Hematopoietic multipotent progenitor cell (in vitro differentiated cells): ENCODE measurements around the gene MAPKAPK2. TPM values are rescaled to one million over a fixed set of nuclear protein-coding genes. Genes with fewer than 3 reads are reported as not detected.

Experiments used
- DNase-seq, 3 donors: peaks; one replicate each; pipeline ENCODE4 v3.0.0-alpha.2; 2011 to 2015; ENCODE audit warnings: low read depth in 2 of 3, low spot score in 2 of 3
- total RNA-seq: library from RNA; depleted of rRNA; stranded (reverse); fragments of >200 nt; gene quantifications from one replicate; pipeline ENCODE4 v1.2.3, GENCODE V29; 2012

Gene MAPKAPK2
- total RNA-seq, 1 donor = 56.3 TPM

DNA sequence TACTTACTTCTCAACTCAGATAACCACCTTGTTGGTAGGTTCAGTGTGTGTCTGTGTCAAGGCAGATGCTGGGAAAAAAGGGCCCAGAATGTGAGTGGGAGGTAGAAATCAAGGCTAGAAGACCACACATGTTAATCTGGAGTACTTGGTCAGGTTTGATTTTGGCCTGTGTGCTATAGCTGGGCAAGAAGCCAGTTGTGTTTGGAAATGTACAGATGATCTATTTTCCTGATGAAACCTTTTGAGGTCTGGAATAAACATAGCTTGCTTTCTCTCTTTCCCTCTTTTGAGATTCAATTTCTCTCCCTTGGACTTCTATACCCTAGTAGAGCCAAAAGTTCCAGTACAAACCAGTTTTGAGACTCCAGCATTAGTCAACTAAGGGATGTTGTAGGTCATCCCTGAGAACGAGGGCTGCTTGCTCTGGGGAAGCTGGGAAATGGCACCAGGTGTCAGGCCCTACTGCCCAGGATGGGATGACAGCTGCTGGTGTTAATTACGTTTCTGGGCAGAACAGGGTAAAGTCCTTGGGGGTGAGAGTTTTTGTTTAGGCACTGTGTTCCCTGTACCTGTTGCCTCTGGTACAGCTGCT is 15.8 kb downstream of the MAPKAPK2 start:
- DNase-seq = no peak

DNA sequence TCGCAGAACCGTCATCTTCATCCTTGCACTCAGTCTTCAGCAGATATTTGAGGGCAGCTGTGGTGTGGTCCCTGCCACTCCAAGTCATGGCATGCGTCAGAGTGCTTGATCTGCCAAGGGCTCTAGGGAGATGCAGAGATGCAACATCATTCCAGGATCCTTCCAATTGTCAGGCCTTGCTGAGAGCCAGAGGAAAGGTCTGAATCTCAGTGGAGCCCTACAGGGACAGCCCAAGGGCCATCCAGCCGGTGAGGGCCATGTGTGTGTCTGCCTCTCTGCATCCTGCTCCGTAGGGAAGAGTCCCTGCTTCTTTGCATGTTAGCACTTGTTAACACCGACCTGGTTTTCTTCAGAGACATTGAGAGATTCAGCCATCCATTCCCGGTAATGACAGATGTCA is 17.6 kb downstream of the MAPKAPK2 start:
- DNase-seq = no peak

DNA sequence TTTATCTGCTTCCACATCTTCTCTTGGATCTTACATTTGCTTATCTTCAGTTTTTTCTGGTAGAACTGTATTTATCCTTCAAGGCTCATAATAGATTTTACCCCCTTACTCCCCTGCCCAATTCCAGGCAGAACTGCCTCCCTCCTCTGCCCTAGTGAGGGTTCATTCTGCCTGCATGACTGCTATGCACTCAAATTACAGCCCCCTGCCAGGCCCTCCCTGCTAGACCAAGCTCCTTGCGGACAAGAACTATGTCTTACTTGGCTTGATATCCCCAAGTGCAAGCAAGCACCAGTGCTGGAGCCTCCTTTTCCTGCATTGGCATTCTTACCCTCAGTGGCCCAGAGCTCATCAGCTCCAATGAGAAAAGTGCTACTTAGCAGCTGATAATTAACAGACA is 18.1 kb downstream of the MAPKAPK2 start:
- DNase-seq = no peak

DNA sequence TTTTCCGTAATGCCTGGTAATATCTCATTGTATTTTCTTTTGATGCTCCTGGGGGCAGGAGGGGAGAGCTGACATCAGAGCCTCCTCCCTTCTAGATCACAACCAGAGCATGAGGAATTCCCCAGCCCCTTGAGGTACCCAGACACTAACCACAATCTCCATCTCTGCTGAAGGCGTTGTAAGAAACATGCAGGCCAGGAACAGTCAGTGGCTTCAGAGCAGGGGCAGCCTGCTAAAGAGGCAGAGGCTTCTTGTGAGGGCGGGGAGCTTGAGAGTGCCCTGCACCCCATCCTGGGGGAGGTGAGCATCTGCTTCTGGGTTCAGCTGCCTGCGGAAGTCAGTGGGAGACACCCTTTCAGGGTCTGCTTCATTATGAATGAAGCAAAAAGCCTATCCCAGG is 19.0 kb downstream of the MAPKAPK2 start:
- DNase-seq = peak in 1 of 3 donors; percentile 46

DNA sequence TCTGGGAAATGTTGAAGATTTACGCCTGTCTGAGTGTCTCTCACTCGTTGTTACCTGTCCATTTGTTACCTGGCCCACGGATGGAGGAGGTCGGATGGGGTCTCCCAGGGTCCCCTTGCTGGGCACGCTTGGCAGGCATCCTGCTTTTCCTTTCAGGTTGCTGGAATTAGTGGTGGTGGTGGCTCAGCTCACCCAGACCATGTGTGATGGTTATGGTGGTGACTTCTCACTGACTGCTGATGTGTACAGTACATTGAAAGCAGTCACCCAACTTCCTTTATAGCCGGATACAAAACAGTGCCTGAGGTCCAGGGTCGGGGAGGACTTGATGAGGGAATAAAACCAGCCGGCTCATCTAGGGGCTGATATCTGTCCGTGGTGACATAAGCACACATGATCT is 19.5 kb downstream of the MAPKAPK2 start:
- DNase-seq = no peak

DNA sequence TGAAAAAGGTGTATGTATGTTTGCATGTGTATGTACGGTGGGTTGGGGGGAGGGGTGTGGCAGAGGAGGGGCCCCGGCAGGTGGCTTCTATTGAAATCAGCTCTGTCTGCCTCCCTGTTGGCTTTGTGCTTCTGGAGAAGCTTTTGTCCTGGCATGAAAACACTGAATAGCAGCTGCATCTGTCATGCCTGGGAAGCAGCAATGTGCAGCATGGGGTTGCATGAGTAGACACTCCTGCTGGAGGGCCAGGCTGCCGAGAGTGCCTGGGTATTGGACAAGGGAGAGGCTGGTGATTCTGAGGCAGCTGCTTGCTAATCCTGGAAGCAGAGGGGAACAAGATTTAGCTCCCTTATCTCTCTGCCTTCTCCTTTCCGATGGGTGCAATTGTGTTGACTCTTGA is 20.5 kb downstream of the MAPKAPK2 start:
- DNase-seq = no peak

DNA sequence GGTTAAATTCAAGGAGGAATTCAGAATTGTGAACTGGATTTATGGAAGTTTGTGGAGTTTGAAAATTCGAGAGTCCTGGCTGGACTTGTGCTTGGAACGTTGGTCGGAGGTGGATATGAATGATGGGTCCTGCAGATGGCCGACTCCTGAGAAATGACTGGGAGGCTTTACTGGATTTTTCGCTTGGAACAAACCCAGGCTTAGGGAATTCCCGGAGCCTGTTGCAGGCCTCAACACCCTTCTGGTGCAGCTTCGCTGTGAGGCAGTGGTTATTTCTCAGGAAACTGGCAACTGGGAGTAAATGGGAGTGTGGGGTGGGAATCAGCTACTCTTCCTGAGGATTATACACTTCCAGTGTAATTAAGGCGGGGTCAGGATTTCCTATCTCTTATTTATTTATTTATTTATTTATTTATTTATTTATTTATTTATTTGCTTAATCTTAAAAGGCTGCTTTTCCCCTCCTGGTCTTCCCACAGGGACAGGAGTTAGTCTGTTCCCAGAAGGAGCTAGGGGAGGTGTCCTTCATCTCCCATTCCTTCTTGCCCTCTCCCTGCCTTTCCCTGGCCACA is 21.1 kb downstream of the MAPKAPK2 start:
- DNase-seq = no peak

DNA sequence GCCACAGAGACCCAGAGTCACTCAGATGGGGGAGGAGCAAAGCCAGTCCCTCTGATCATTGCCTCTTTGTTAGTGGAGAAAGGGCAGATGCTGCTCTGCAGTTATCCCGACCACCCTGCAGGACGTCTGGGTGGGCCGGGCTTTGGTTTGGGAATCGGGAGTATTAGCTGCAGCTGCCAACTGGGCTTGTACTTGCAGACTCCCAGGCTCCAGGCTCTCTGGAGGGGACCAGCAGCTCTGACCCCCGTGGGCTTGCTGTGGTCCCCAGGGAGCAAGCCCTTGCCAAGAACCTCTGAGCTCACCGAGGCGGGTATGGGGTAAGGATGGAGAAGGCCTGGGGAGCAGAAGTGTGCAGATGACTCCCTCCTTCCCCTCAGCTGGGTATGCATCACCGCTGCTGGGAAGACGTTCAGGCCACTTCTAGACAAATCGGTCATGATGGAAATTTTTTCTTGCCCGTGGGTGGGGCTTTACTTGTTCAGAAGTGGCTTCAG is 21.6 kb downstream of the MAPKAPK2 start:
- no peak for DNase-seq

DNA sequence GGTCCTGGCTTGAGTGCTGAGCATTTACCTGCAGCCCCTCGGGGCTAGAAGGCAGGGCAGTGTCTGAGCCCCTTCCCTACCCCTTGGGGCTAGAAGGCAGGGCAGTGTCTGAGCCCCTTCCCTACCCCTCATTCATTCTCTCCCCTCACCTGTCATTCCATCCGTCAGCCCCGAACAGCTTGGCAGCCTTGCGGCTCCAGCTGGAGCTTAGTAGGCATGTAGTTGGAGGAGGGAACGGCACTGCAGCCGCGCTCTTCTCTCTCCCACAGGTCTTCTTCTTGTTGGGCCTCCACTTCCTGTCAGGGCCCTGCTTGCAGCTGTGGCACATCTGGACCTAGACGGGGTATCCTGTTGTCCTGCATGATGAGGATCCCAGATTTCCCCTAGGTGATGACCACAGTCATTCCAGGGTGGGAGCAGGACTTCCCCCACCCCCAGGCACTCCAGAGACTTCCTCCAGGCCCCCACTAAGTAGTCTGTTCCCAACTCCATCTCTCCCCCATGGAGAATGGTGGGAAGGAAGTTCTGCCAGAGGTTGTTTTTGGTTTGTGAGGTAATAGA is 22.2 kb downstream of the MAPKAPK2 start:
- DNase-seq = no peak

DNA sequence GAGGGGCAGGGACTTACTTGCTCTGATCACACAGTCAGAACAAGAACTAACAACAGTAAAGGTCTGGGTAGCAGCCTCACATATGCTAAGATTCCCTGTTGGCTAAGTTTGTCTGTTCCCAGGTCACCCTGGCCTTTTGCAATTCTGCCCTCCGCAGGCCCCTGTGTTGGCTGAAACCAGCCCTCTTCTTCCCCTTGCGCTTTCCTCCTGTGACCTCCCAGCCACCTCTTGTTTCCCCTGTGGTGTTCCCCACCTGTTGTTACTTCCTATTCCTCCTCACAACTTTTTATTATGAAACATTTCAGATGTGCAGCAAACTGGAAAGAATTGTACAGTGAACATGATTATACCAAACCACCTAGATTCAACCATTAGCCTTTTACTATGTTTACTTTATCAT is 23.4 kb downstream of the MAPKAPK2 start:
- peak in 1 of 3 donors; percentile 59 for DNase-seq

DNA sequence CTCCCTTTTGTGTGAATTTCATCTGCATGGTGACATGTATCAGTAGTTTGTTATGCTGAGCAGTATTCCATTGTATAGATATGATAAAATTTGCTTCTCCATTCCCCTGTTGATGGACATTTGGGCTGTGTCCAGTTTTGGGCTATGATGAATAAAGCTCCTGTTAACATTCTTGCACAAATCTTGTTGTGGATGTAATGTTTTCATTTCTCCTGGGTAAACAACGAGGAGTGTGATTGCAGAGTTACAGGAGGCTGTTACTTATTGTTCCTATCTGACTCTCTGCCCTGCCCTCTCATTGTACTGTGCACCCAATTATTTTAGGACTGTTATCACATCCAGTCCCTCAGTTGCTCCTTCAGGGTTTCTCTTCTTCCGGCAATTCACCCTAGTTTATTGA is 24.2 kb downstream of the MAPKAPK2 start:
- DNase-seq = no peak

DNA sequence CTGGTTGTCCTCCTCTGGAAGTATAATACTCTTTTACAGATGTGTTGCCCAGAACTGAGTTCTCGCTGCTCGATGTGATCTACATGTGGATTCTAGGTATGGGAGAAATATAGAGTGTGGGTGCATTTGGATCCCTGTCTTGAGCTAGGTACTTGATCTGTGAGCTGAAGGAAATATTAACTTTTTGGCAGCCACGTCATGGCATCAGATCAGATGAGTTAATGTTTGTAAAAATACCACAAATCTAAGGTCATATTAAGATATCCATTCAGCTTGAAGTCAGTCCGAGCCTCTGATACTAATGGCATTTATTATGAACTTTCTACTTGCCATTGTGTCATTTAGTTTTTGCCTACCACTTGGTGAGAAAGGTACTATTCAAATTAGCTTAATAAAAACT is 24.6 kb downstream of the MAPKAPK2 start:
- DNase-seq = no peak

DNA sequence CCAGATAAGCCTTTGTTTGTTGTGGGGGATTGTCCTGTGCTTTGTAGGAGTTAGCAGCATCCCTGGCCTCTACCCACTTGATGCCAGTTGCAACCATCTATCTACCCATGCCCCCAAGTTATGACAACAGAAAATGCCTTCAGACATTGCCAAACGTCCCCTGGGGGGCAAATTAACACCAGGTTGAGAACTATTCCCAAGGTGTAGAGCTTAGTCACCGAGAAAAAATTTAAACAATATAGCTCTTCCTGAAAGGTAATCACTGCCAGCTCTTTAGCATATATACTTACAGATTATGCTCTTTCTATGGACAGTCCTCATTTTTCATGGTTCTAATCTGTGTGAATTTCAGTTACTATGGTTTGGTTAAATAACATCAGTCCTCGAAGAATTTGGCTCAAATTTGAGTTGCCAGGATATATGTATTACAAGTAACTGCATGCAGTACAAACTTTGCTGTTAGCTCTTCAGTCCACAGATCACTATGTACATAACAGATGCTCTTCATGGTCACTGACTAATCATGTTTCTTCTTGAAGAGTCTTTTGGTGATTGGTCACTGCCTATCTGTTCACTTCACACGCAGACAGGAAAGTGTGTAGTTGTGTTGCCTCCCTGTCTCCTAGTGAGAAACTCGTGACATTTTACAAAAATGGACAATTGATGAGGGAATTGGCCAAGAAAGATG is 25.2 kb downstream of the MAPKAPK2 start:
- DNase-seq = no peak

DNA sequence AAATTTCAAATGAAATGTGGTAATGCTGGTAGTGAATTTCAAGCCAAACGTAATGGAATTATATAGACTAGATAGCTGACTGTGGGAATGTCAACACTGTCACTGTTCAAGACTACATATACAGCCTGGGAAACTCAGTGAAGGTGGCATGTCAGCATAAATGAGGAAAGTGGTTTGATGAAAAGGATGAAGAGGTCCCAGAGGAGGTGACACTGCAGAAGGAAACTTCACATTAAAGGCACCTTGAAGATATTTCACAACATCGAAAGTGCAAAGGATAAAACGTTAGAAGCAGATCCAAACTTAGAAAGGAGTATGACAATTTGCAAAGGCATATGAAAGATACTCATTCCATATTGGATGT is 25.7 kb downstream of the MAPKAPK2 start:
- DNase-seq = no peak

DNA sequence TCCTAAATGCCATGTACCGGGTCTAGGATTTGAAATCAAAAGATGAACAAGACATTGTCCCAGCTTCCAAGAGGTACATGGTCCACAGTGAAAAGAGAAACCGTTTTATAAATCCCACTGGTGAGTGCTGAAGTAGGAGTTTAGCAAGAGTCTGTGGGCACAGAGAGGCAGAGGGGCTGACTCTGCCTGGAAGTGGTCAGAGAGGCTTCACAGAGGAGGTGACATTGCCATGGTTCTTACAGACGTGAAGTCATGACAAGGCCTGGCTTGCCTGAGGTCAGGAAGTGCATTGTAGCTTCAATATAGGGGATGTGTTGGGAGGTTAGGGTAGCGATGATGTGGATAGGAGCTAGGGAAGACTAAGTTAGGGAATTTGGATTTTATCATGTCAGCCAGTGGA is 28.4 kb downstream of the MAPKAPK2 start:
- DNase-seq = no peak

DNA sequence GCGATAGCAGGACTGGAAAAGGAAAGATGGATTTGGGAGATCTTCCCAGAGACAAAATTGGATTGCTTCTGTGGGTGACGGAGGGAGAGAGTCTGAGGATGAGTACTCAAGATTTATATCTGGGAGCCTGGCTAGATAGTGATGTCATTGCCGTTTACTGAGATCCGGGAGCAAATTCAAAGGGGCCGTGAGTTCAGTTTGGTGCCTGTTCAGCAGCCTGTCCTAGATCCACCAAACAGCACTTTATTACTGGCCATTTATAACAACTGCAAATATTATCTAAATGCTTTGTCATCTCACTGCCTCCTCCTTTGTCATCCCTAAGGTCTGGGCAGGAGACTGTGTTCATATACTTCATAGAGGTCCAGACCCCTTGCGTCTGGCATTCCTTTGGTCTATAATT is 29.2 kb downstream of the MAPKAPK2 start:
- no peak for DNase-seq

DNA sequence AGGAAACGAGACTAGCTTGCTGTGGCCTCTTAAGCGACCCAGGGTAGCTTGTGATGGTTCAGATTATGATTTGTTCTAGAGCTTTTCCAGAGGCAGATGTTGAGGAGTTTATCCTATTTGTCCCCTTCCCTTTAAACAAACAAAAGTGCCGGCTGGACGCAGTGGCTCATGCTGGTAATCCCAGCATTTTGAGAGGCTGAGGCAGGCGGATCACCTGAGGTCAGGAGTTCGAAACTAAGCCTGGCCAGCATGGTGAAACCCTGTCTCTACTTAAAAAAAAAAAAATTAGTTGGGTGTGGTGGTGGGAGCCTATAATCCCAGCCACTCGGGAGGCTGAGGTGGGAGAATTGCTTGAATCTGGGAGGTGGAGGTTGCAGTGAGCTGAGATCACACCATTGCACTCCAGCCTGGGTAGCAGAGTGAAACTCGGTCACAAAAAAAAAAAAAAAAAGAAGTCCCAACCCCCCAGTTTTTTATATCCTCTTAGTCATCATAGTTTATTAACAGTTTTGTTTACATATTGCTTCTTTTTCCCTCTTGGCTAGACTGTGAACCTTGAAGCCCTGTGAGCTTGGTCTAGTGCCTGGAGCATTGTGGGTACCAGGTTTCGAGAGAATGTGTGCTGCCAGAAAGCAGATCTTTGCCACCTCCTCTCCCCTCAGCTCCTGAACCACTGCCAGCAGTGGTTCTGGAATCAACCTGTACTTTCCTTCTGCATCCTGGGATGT is 29.8 kb downstream of the MAPKAPK2 start:
- DNase-seq = no peak

DNA sequence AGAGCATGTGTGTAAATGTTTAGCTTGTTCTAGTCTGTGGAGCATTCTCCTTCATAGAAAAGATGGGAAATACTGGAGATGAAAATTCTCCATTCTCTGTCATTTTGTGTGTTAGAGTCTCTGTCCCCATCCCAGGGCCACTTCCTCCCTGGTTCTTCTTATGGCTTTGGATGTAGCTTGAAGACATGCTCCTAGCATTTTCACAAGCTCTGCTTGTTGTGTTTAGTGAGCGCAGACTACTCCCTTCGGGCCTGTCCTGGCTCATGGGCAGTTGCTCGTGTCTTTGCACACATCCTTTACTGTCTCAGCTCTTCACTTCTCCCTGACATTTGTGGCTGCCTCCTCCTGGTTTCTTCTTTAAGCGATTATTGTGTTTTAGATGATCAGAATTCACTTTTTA is 30.4 kb downstream of the MAPKAPK2 start:
- DNase-seq = no peak

DNA sequence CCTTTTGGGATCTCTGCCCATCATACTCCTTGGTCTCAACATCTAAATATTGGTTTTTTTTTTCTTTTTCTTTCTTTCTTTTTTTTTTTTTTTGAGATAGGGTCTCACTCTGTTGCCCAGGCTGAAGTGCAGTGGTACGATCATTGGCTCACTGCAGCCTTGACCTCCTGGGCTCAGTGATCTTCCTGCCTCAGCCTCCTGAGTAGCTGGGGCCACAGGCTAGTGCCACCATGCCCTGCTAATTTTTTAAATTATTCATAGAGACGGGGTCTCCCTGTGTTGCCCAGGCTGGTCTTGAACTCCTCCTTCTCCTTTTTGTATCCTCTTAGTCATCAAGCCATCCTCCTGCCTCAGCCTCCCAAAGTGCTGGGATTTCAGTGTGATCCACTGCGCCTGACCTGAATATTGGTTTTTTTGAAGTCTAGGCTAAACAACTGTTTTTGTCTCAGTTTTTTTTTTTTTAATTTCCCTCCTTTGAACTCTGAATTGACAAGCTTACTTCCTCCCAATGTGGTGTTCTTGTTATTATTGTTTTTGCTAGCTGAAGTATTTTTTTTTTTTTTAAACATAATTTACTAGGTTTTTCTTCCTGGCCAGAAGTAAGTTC is 30.9 kb downstream of the MAPKAPK2 start:
- DNase-seq = no peak

DNA sequence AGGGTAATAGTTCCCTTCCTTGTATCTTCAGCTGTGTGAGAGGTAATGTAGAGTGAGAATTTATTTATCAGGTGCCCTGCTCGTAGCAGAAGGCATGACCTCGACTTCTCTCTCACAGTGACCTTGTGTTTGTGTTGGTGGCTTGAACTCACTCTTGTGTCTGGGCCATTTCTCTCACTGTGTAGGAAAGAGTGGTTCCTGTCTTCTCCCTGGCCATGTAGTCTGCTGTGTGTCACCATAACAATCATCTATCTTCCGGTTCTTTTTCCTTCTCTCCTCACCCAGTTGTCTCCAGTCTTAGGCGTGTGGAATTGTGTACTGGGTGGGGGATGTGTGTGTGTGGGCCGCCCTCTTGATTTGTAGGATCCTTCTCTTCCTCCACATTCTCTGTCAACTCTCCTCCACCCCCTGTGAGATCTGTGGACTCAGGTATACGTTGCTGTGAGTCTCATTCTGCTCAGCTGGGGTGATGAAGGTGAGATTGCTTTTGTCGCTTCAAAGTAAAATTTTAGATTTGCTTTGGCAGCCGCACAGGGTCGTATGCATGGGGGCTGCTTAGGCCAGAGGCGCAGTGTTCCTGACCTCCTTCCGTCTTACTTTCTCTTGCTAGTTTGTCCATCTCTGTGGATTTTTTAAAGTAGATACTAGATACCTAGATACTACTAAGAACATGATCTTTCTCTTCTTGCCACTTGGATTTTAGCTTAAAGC is 31.6 kb downstream of the MAPKAPK2 start:
- no peak for DNase-seq
